Measurements from ENCODE around the gene BTBD1.

BTBD1 gene

GRCh38 chr15:82978438-82978837 is 88.6 kb downstream of the BTBD1 start:
- H3K27me3 ChIP-seq (ENCODE audit: control insufficient read depth in 1 of 2, insufficient read depth in 1 of 2, low read length in 2 of 2), result no peaks in the 10 kb centered on the region
- H2AFZ ChIP-seq (ENCODE audit: low read depth, low read length), result no peak overlapping the region
- H3K4me3 ChIP-seq (ENCODE audit: insufficient read depth in 1 of 2, low read depth in 1 of 2, low read length in 2 of 2), result no peak overlapping the region
- H2AK5ac ChIP-seq (ENCODE audit: low read length, severe bottlenecking), result no peak overlapping the region
- H3K9ac ChIP-seq (ENCODE audit: low read length), result no peak overlapping the region
- H4K8ac ChIP-seq (ENCODE audit: low read length), result no peak overlapping the region
- H3K79me1 ChIP-seq (replicated peaks; ENCODE audit: low read length, poor library complexity, severe bottlenecking), result no peaks in the 10 kb centered on the region
- H3K4ac ChIP-seq (ENCODE audit: low read depth in 1 of 2, low read length in 2 of 2), result no peak overlapping the region
- H3K9me3 ChIP-seq (ENCODE audit: control insufficient read depth, low read length), result no peaks in the 10 kb centered on the region
- no peaks in the 10 kb centered on the region for H3K36me3 ChIP-seq (ENCODE audit: control insufficient read depth in 1 of 2, insufficient read depth in 2 of 2, low read depth in 1 of 2, low read length in 2 of 2)
- DNase-seq, result no peak
- H3K4me1 ChIP-seq (ENCODE audit: control insufficient read depth, insufficient read depth, low read depth, low read length), result no peaks in the 10 kb centered on the region
- no peak overlapping the region for H3K23ac ChIP-seq (ENCODE audit: low read length in 2 of 2)
- H4K91ac ChIP-seq (ENCODE audit: low read length), result no peak overlapping the region
- H3K18ac ChIP-seq (ENCODE audit: low read depth in 1 of 2, low read length in 2 of 2), result no peak overlapping the region
- 94% methylated on average over 5 of the region's 5 CpGs for WGBS
- H2BK12ac ChIP-seq (ENCODE audit: low read length in 2 of 2), result no peak overlapping the region
- no peak overlapping the region for H2BK15ac ChIP-seq (ENCODE audit: low read depth, poor library complexity, severe bottlenecking)
- H3K4me2 ChIP-seq (ENCODE audit: low read length, poor library complexity, severe bottlenecking), result no peak overlapping the region
- H3K14ac ChIP-seq (ENCODE audit: low read length in 2 of 2), result no peak overlapping the region
- no peak overlapping the region for H2BK120ac ChIP-seq (ENCODE audit: low read depth, low read length)
- H2BK5ac ChIP-seq (ENCODE audit: low read depth, low read length, poor library complexity, severe bottlenecking), result no peak overlapping the region
- no peak overlapping the region for H3K27ac ChIP-seq (ENCODE audit: low read length, poor library complexity, severe bottlenecking)

- no peak overlapping the region for H3K14ac ChIP-seq (ENCODE audit: low read length in 2 of 2)
- no peak overlapping the region for H4K8ac ChIP-seq (ENCODE audit: low read length)
- 100% methylated on average over 1 of the region's 1 CpG for WGBS
- no peaks in the 10 kb centered on the region for H3K4me1 ChIP-seq (ENCODE audit: control insufficient read depth, insufficient read depth, low read depth, low read length)
- no peak overlapping the region for H3K27ac ChIP-seq (ENCODE audit: low read length, poor library complexity, severe bottlenecking)
- H3K27me3 ChIP-seq (ENCODE audit: control insufficient read depth in 1 of 2, insufficient read depth in 1 of 2, low read length in 2 of 2), result no peaks in the 10 kb centered on the region
- H3K9me3 ChIP-seq (ENCODE audit: control insufficient read depth, low read length), result no peaks in the 10 kb centered on the region
- H2AFZ ChIP-seq (ENCODE audit: low read depth, low read length), result no peak overlapping the region
- H2BK15ac ChIP-seq (ENCODE audit: low read depth, poor library complexity, severe bottlenecking), result no peak overlapping the region
- no peak overlapping the region for H2BK5ac ChIP-seq (ENCODE audit: low read depth, low read length, poor library complexity, severe bottlenecking)
- no peak overlapping the region for H3K4me2 ChIP-seq (ENCODE audit: low read length, poor library complexity, severe bottlenecking)
- H2BK120ac ChIP-seq (ENCODE audit: low read depth, low read length), result no peak overlapping the region
- no peak overlapping the region for H4K91ac ChIP-seq (ENCODE audit: low read length)
- peaks cover 6% of the 10 kb centered on the region for H3K79me1 ChIP-seq (replicated peaks; ENCODE audit: low read length, poor library complexity, severe bottlenecking)
- no peak overlapping the region for H3K23ac ChIP-seq (ENCODE audit: low read length in 2 of 2)
- H3K36me3 ChIP-seq (ENCODE audit: control insufficient read depth in 1 of 2, insufficient read depth in 2 of 2, low read depth in 1 of 2, low read length in 2 of 2), result no peaks in the 10 kb centered on the region
- no peak overlapping the region for H3K4me3 ChIP-seq (ENCODE audit: insufficient read depth in 1 of 2, low read depth in 1 of 2, low read length in 2 of 2)
- no peak overlapping the region for H2AK5ac ChIP-seq (ENCODE audit: low read length, severe bottlenecking)
- no peak overlapping the region for H3K18ac ChIP-seq (ENCODE audit: low read depth in 1 of 2, low read length in 2 of 2)
- no peak for DNase-seq
- no peak overlapping the region for H2BK12ac ChIP-seq (ENCODE audit: low read length in 2 of 2)
- no peak overlapping the region for H3K9ac ChIP-seq (ENCODE audit: low read length)
- no peak overlapping the region for H3K4ac ChIP-seq (ENCODE audit: low read depth in 1 of 2, low read length in 2 of 2)
Measured at GRCh38 chr15:82977076-82977475, 90.0 kb downstream of the BTBD1 start.

GRCh38 chr15:82972990-82973389 is 94.1 kb downstream of the BTBD1 start:
- WGBS, result 100% methylated on average over 1 of the region's 1 CpG
- H3K4me1 ChIP-seq (ENCODE audit: control insufficient read depth, insufficient read depth, low read depth, low read length), result no peaks in the 10 kb centered on the region
- H3K27ac ChIP-seq (ENCODE audit: low read length, poor library complexity, severe bottlenecking), result no peak overlapping the region
- no peak overlapping the region for H3K4me2 ChIP-seq (ENCODE audit: low read length, poor library complexity, severe bottlenecking)
- no peak overlapping the region for H2BK15ac ChIP-seq (ENCODE audit: low read depth, poor library complexity, severe bottlenecking)
- H3K9me3 ChIP-seq (ENCODE audit: control insufficient read depth, low read length), result no peaks in the 10 kb centered on the region
- H2BK5ac ChIP-seq (ENCODE audit: low read depth, low read length, poor library complexity, severe bottlenecking), result no peak overlapping the region
- H2AFZ ChIP-seq (ENCODE audit: low read depth, low read length), result no peak overlapping the region
- H3K18ac ChIP-seq (ENCODE audit: low read depth in 1 of 2, low read length in 2 of 2), result no peak overlapping the region
- DNase-seq, result no peak
- H3K9ac ChIP-seq (ENCODE audit: low read length), result no peak overlapping the region
- no peak overlapping the region for H3K14ac ChIP-seq (ENCODE audit: low read length in 2 of 2)
- H3K36me3 ChIP-seq (ENCODE audit: control insufficient read depth in 1 of 2, insufficient read depth in 2 of 2, low read depth in 1 of 2, low read length in 2 of 2), result no peaks in the 10 kb centered on the region
- no peak overlapping the region for H3K4ac ChIP-seq (ENCODE audit: low read depth in 1 of 2, low read length in 2 of 2)
- H2AK5ac ChIP-seq (ENCODE audit: low read length, severe bottlenecking), result no peak overlapping the region
- H2BK12ac ChIP-seq (ENCODE audit: low read length in 2 of 2), result no peak overlapping the region
- no peak overlapping the region for H4K91ac ChIP-seq (ENCODE audit: low read length)
- no peak overlapping the region for H4K8ac ChIP-seq (ENCODE audit: low read length)
- H3K23ac ChIP-seq (ENCODE audit: low read length in 2 of 2), result no peak overlapping the region
- H3K27me3 ChIP-seq (ENCODE audit: control insufficient read depth in 1 of 2, insufficient read depth in 1 of 2, low read length in 2 of 2), result no peaks in the 10 kb centered on the region
- no peak overlapping the region for H2BK120ac ChIP-seq (ENCODE audit: low read depth, low read length)
- no peak overlapping the region for H3K4me3 ChIP-seq (ENCODE audit: insufficient read depth in 1 of 2, low read depth in 1 of 2, low read length in 2 of 2)
- H3K79me1 ChIP-seq (replicated peaks; ENCODE audit: low read length, poor library complexity, severe bottlenecking), result peaks cover 6% of the 10 kb centered on the region

- Histone ChIP-seq H3K9me3 (ENCODE audit: control insufficient read depth, low read length) (no peaks in the 10 kb centered on the region), H3K27me3 (ENCODE audit: control insufficient read depth in 1 of 2, insufficient read depth in 1 of 2, low read length in 2 of 2) (no peaks in the 10 kb centered on the region), H4K91ac (ENCODE audit: low read length) (no peak overlapping the region), H2BK15ac (ENCODE audit: low read depth, poor library complexity, severe bottlenecking) (no peak overlapping the region), H3K4me1 (ENCODE audit: control insufficient read depth, insufficient read depth, low read depth, low read length) (no peaks in the 10 kb centered on the region), H2BK12ac (ENCODE audit: low read length in 2 of 2) (no peak overlapping the region), H2AK5ac (ENCODE audit: low read length, severe bottlenecking) (no peak overlapping the region), H3K79me1 (replicated peaks; ENCODE audit: low read length, poor library complexity, severe bottlenecking) (peaks cover 6% of the 10 kb centered on the region), H3K18ac (ENCODE audit: low read depth in 1 of 2, low read length in 2 of 2) (no peak overlapping the region), H2BK120ac (ENCODE audit: low read depth, low read length) (no peak overlapping the region), H3K36me3 (ENCODE audit: control insufficient read depth in 1 of 2, insufficient read depth in 2 of 2, low read depth in 1 of 2, low read length in 2 of 2) (no peaks in the 10 kb centered on the region), H3K4me2 (ENCODE audit: low read length, poor library complexity, severe bottlenecking) (no peak overlapping the region), H2AFZ (ENCODE audit: low read depth, low read length) (no peak overlapping the region), H4K8ac (ENCODE audit: low read length) (no peak overlapping the region), H3K14ac (ENCODE audit: low read length in 2 of 2) (no peak overlapping the region), H3K4ac (ENCODE audit: low read depth in 1 of 2, low read length in 2 of 2) (no peak overlapping the region), H3K27ac (ENCODE audit: low read length, poor library complexity, severe bottlenecking) (no peak overlapping the region), H3K9ac (ENCODE audit: low read length) (no peak overlapping the region), H3K4me3 (ENCODE audit: insufficient read depth in 1 of 2, low read depth in 1 of 2, low read length in 2 of 2) (no peak overlapping the region), H2BK5ac (ENCODE audit: low read depth, low read length, poor library complexity, severe bottlenecking) (no peak overlapping the region), H3K23ac (ENCODE audit: low read length in 2 of 2) (no peak overlapping the region)
- WGBS, result no CpG with 5 or more reads among the region's 2 CpGs
- no peak for DNase-seq
Measured at GRCh38 chr15:82971218-82971984, 95.7 kb downstream of the BTBD1 start.

Measured in mesenchymal stem cell (in vitro differentiated cells and primary cell).